ENCODE results near the gene ADAMTS2.
"Not testable (repeated sequence)": the region's sequence is repeated elsewhere in the genome, so short reads cannot be mapped to it uniquely, and the experiment has no call there.

ADAMTS2 gene

GRCh38 chr5:179217356-179217755, 127.9 kb downstream of the ADAMTS2 start:
- DNase-seq (ENCODE audit: extremely low spot score): no peak
- ChIA-PET CTCF (no interaction called here), POLR2A (no interaction called here)
- TF ChIP-seq CTBP1 (IDR thresholded peaks at IDR 0.05; ENCODE audit: borderline replicate concordance) (no peak), SP1 (IDR thresholded peaks at IDR 0.05) (no peak), HDGF (IDR thresholded peaks at IDR 0.05; ENCODE audit: borderline replicate concordance) (no peak), LEF1 (IDR thresholded peaks at IDR 0.05; ENCODE audit: borderline replicate concordance) (no peak), ELF4 (IDR thresholded peaks at IDR 0.05) (no peak), BHLHE40 (IDR thresholded peaks at IDR 0.05; ENCODE audit: borderline replicate concordance) (no peak), SUZ12 (IDR thresholded peaks at IDR 0.05) (no peak), ARNT (IDR thresholded peaks at IDR 0.05) (no peak), FOXM1 (IDR thresholded peaks at IDR 0.05; ENCODE audit: borderline replicate concordance) (no peak), ZNF384 (IDR thresholded peaks at IDR 0.05) (no peak), FOXA1 (IDR thresholded peaks at IDR 0.05) (no peak), NFRKB (IDR thresholded peaks at IDR 0.05) (no peak), FOXK2 (IDR thresholded peaks at IDR 0.05) (no peak)

DNA sequence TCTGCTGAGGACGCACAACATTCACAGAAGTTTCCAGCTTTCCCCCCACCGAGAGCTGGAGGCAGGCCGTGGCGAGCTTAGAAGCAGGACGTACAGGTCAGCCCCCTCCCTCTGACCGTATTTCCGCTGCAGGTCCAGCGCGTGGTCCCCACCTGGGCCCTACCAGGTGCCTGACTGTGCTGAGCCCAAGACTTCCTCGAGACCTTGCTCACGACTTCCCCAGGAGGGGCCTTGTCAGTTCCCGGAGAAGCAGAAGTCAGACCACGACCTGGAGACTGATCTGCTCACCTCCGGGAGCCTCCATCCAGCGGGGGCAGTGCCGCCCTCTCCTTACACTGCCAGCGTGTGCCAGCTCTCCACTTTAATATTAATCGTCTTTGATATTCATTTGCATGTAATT, 128.9 kb downstream of the ADAMTS2 start:
- POLR2A ChIA-PET; CTCF ChIA-PET; DNase-seq (ENCODE audit: extremely low spot score): not testable (repeated sequence)

- CTCF ChIA-PET: no interaction called here
- POLR2A ChIA-PET: no interaction called here
- no peak for DNase-seq (ENCODE audit: extremely low spot score)
- TF ChIP-seq HDGF (IDR thresholded peaks at IDR 0.05; ENCODE audit: borderline replicate concordance) (no peak), FOXK2 (IDR thresholded peaks at IDR 0.05) (no peak), SP1 (IDR thresholded peaks at IDR 0.05) (no peak), LEF1 (IDR thresholded peaks at IDR 0.05; ENCODE audit: borderline replicate concordance) (no peak), ARNT (IDR thresholded peaks at IDR 0.05) (no peak), PKNOX1 (IDR thresholded peaks at IDR 0.05) (no peak), ELF4 (IDR thresholded peaks at IDR 0.05) (no peak), SUZ12 (IDR thresholded peaks at IDR 0.05) (no peak)
Measured at GRCh38 chr5:179215576-179215975, 129.7 kb downstream of the ADAMTS2 start.

GRCh38 chr5:179214678-179215077, 130.6 kb downstream of the ADAMTS2 start:
- ChIA-PET CTCF (no interaction called here), POLR2A (no interaction called here)
- no peak for DNase-seq (ENCODE audit: extremely low spot score)
- TF ChIP-seq HDGF (IDR thresholded peaks at IDR 0.05; ENCODE audit: borderline replicate concordance) (no peak), CTBP1 (IDR thresholded peaks at IDR 0.05; ENCODE audit: borderline replicate concordance) (no peak), FOXK2 (IDR thresholded peaks at IDR 0.05) (no peak), NFRKB (IDR thresholded peaks at IDR 0.05) (no peak), ZNF384 (IDR thresholded peaks at IDR 0.05) (no peak), FOXA1 (IDR thresholded peaks at IDR 0.05) (no peak), BHLHE40 (IDR thresholded peaks at IDR 0.05; ENCODE audit: borderline replicate concordance) (no peak), SP1 (IDR thresholded peaks at IDR 0.05) (no peak), ARNT (IDR thresholded peaks at IDR 0.05) (no peak), SUZ12 (IDR thresholded peaks at IDR 0.05) (no peak), LEF1 (IDR thresholded peaks at IDR 0.05; ENCODE audit: borderline replicate concordance) (no peak), TARDBP (IDR thresholded peaks at IDR 0.05) (no peak), FOXM1 (IDR thresholded peaks at IDR 0.05; ENCODE audit: borderline replicate concordance) (no peak), ELF4 (IDR thresholded peaks at IDR 0.05) (no peak), PKNOX1 (IDR thresholded peaks at IDR 0.05) (no peak), L3MBTL2 (conservative IDR thresholded peaks at IDR 0.05) (no peak)

DNA sequence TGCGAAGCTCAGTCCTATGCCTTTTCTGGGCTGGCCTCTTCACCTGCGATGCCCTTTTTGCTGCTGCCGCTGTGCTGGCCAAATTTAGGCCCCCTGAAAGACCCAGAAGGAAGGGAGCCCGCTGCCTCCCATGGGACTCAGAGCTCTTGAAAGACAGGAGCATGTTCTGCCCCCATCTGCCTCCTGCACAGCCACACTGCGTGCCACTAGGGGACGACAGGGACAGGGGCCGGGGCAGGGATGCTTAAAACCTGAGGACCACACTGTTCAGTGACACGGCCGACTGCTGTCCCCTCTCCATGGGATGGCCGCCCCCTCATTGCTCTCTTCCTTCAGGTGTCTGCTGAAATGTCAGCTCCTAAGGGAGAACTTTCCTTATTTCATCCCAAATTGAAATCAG, 132.4 kb downstream of the ADAMTS2 start:
- no peak for DNase-seq (ENCODE audit: extremely low spot score)
- TF ChIP-seq FOXM1 (IDR thresholded peaks at IDR 0.05; ENCODE audit: borderline replicate concordance) (no peak), L3MBTL2 (conservative IDR thresholded peaks at IDR 0.05) (no peak), CTBP1 (IDR thresholded peaks at IDR 0.05; ENCODE audit: borderline replicate concordance) (no peak), SUZ12 (IDR thresholded peaks at IDR 0.05) (no peak), FOXA1 (IDR thresholded peaks at IDR 0.05) (no peak), ELF4 (IDR thresholded peaks at IDR 0.05) (no peak), NFRKB (IDR thresholded peaks at IDR 0.05) (no peak), ZNF384 (IDR thresholded peaks at IDR 0.05) (no peak), TARDBP (IDR thresholded peaks at IDR 0.05) (no peak), FOXK2 (IDR thresholded peaks at IDR 0.05) (no peak), HDGF (IDR thresholded peaks at IDR 0.05; ENCODE audit: borderline replicate concordance) (no peak), ARNT (IDR thresholded peaks at IDR 0.05) (no peak)
- ChIA-PET POLR2A (no interaction called here), CTCF (no interaction called here)

DNA sequence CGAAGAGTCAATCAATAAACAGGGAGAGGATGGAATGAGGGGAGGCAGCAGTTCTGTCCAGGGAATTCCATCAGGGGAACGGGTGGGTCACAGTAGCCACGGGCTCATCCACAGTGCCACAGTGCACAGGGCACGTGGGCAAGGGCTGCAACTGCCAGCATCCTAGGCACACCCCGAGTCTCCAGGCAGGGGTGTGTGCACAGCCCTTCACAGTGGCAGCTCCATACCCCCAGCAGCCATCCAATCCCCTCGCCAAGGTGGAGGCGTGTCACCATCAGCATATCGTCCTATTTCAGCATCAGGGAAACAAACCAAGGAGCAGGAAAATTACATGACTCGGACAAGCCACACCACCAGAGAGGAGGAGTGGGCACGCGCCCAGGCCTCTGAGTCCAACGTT, 133.6 kb downstream of the ADAMTS2 start:
- ChIA-PET CTCF (no interaction called here), POLR2A (no interaction called here)
- TF ChIP-seq FOXA1 (IDR thresholded peaks at IDR 0.05): no peak
- TF ChIP-seq TARDBP (IDR thresholded peaks at IDR 0.05): no peak
- TF ChIP-seq ZNF384 (IDR thresholded peaks at IDR 0.05): no peak
- no peak for TF ChIP-seq LEF1 (IDR thresholded peaks at IDR 0.05; ENCODE audit: borderline replicate concordance)
- no peak for TF ChIP-seq FOXM1 (IDR thresholded peaks at IDR 0.05; ENCODE audit: borderline replicate concordance)
- no peak for TF ChIP-seq BHLHE40 (IDR thresholded peaks at IDR 0.05; ENCODE audit: borderline replicate concordance)
- TF ChIP-seq FOXK2 (IDR thresholded peaks at IDR 0.05): no peak
- no peak for TF ChIP-seq L3MBTL2 (conservative IDR thresholded peaks at IDR 0.05)
- no peak for TF ChIP-seq NFRKB (IDR thresholded peaks at IDR 0.05)
- no peak for TF ChIP-seq SP1 (IDR thresholded peaks at IDR 0.05)
- no peak for TF ChIP-seq PKNOX1 (IDR thresholded peaks at IDR 0.05)
- TF ChIP-seq ELF4 (IDR thresholded peaks at IDR 0.05): no peak
- no peak for TF ChIP-seq SUZ12 (IDR thresholded peaks at IDR 0.05)
- no peak for TF ChIP-seq CTBP1 (IDR thresholded peaks at IDR 0.05; ENCODE audit: borderline replicate concordance)
- no peak for DNase-seq (ENCODE audit: extremely low spot score)

DNA sequence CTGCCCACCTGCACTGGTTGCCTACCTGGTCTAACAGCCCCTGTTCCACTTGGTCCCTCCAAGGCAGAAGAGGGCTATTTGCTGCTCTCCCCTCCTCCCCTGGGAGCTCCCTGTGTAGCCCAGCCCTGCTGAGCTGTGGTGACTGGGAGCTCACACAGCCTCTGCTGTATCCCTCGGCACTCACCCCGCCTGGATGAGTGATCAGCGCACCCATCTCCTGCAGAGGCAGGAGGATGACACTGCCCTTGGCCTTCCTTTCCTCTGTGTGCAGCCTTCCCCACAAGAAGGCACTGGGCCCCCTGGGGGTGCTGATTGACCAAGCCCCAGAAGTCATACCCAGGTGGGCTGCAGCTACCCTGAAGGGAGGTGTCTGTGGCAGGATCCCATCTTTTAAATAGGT, 134.2 kb downstream of the ADAMTS2 start:
- TF ChIP-seq ZNF384 (IDR thresholded peaks at IDR 0.05) (no peak), LEF1 (IDR thresholded peaks at IDR 0.05; ENCODE audit: borderline replicate concordance) (no peak), SP1 (IDR thresholded peaks at IDR 0.05) (no peak), CTBP1 (IDR thresholded peaks at IDR 0.05; ENCODE audit: borderline replicate concordance) (no peak), NFRKB (IDR thresholded peaks at IDR 0.05) (no peak), SUZ12 (IDR thresholded peaks at IDR 0.05) (no peak), FOXA1 (IDR thresholded peaks at IDR 0.05) (no peak), FOXM1 (IDR thresholded peaks at IDR 0.05; ENCODE audit: borderline replicate concordance) (no peak), L3MBTL2 (conservative IDR thresholded peaks at IDR 0.05) (no peak), BHLHE40 (IDR thresholded peaks at IDR 0.05; ENCODE audit: borderline replicate concordance) (no peak), ELF4 (IDR thresholded peaks at IDR 0.05) (no peak), PKNOX1 (IDR thresholded peaks at IDR 0.05) (no peak), HDGF (IDR thresholded peaks at IDR 0.05; ENCODE audit: borderline replicate concordance) (no peak), ARNT (IDR thresholded peaks at IDR 0.05) (no peak), FOXK2 (IDR thresholded peaks at IDR 0.05) (no peak), TARDBP (IDR thresholded peaks at IDR 0.05) (no peak)
- POLR2A ChIA-PET: no interaction called here
- CTCF ChIA-PET: no interaction called here
- DNase-seq (ENCODE audit: extremely low spot score): no peak
